HepG2 (cell line): Measurements from ENCODE around the gene TMF1. TPM values are rescaled to one million over a fixed set of nuclear protein-coding genes. Genes with fewer than 3 reads are reported as not detected.

ENCODE experiments used
- HNF4G ChIP-seq, 2 experiments: sonication (generic) in 1 of 2; formaldehyde crosslinking in 1 of 2; IDR thresholded peaks; 2 replicates each; pipeline versions ENCODE4 v1.4.0 to v1.6.1; 2011 to 2020; ENCODE audit warnings: borderline replicate concordance in 2 of 2, low read depth in 2 of 2, mild to moderate bottlenecking in 2 of 2, low read length in 1 of 2, missing genetic modification reagents in 1 of 2, moderate library complexity in 1 of 2
- HNRNPH1 ChIP-seq: fragments of 200-400 bp; formaldehyde crosslinking; optimal IDR thresholded peaks from 2 replicates; pipeline ENCODE3; 2017; ENCODE audit warnings: mild to moderate bottlenecking, low read depth, low read length
- KDM6A ChIP-seq: IDR thresholded peaks from 2 replicates; pipeline ENCODE4 v1.6.1; 2016; ENCODE audit warnings: low read depth
- MBNL3 ChIP-seq: fragments of 250-450 bp; sonication (Bioruptor Pico); conservative IDR thresholded peaks from 2 replicates; pipeline ENCODE4 v1.8.0; 2022; ENCODE audit warnings: mild to moderate bottlenecking, inconsistent platforms
- MXD4 ChIP-seq: IDR thresholded peaks from 2 replicates; pipeline ENCODE4 v1.6.1; 2016; ENCODE audit warnings: mild to moderate bottlenecking, missing biosample characterization, missing genetic modification reagents
- NFAT5 ChIP-seq: sonication (generic); formaldehyde crosslinking; IDR thresholded peaks from 2 replicates; pipeline ENCODE4 v1.4.0; 2020; ENCODE audit warnings: missing genetic modification reagents
- ONECUT2 ChIP-seq: sonication (generic); formaldehyde crosslinking; IDR thresholded peaks from 2 replicates; pipeline ENCODE4 v1.4.0; 2020; ENCODE audit warnings: missing genetic modification reagents
- RCOR2 ChIP-seq: IDR thresholded peaks from 2 replicates; pipeline ENCODE4 v1.6.1; 2016; ENCODE audit warnings: missing biosample characterization, missing genetic modification reagents
- REL ChIP-seq: sonication (generic); formaldehyde crosslinking; conservative IDR thresholded peaks from 2 replicates; pipeline ENCODE4 v1.8.0; 2022; ENCODE audit warnings: mild to moderate bottlenecking, missing genetic modification reagents, moderate library complexity
- ZFP82 ChIP-seq: sonication (generic); formaldehyde crosslinking; IDR thresholded peaks from 2 replicates; pipeline ENCODE4 v1.5.1; 2020; ENCODE audit warnings: mild to moderate bottlenecking, missing genetic modification reagents, borderline replicate concordance
- ZMAT3 ChIP-seq: sonication (generic); formaldehyde crosslinking; conservative IDR thresholded peaks from 2 replicates; pipeline ENCODE4 v1.7.0; 2021; ENCODE audit warnings: missing genetic modification reagents
- ZNF598 ChIP-seq: sonication (generic); formaldehyde crosslinking; IDR thresholded peaks from 2 replicates; pipeline ENCODE4 v1.5.1; 2020; ENCODE audit warnings: mild to moderate bottlenecking, missing genetic modification reagents, borderline replicate concordance
- ZNF746 ChIP-seq: sonication (generic); formaldehyde crosslinking; IDR thresholded peaks from 2 replicates; pipeline ENCODE4 v1.8.0; 2022; ENCODE audit warnings: mild to moderate bottlenecking, missing genetic modification reagents
- polyA plus RNA-seq, 8 experiments: library from polyadenylated mRNA; depleted of rRNA in 3 of 8; stranded (reverse) in 7 of 8; unstranded in 1 of 8; fragments of >200 nt; fragmentation: Illumina TruSeq in 4 of 8; extraction: Trizol in 4 of 8; gene quantifications; 2 replicates each; pipeline versions ENCODE4 v1.2.1 to v1.2.3, GENCODE V29; 2011 to 2016; ENCODE audit warnings: low read depth in 4 of 8, missing spikeins in 1 of 8, mixed read lengths in 1 of 8; ENCODE audit not compliant: insufficient read depth in 1 of 8
- total RNA-seq, 5 experiments: library from RNA; depleted of rRNA; stranded (reverse); fragments of >200 nt; fragmentation: Illumina TruSeq; extraction: Trizol; gene quantifications; 2 replicates each; pipeline ENCODE4 v1.2.3, GENCODE V29; 2016; ENCODE audit warnings: low read depth in 1 of 5
- TF ChIP-seq, protein P1 (sequence below): sonication (generic); formaldehyde crosslinking; IDR thresholded peaks from 2 replicates; pipeline ENCODE4 v1.5.0; 2020; ENCODE audit warnings: missing genetic modification reagents
- TF ChIP-seq, protein P2 (sequence below): sonication (generic); formaldehyde crosslinking; IDR thresholded peaks from 2 replicates; pipeline ENCODE4 v1.5.0; 2020; ENCODE audit warnings: mild to moderate bottlenecking, missing genetic modification reagents, borderline replicate concordance
- TF ChIP-seq, protein P3 (sequence below): sonication (generic); formaldehyde crosslinking; IDR thresholded peaks from 2 replicates; pipeline ENCODE4 v1.5.0; 2020; ENCODE audit warnings: missing genetic modification reagents

The TMF1 gene
- total and polyA plus RNA-seq, 2 of the 13 experiments (the other 11 are each of a cell fraction or from before 2014, with no cell fraction given) = 12.1 to 38.4 TPM

- TF ChIP-seq ZMAT3 (peak; percentile 49; the same call in 1 of the 2 replicates), REL (CRISPR knock-in tag) (no peak), KDM6A (CRISPR knock-in tag) (no peak), HNF4G (IDR thresholded peaks at IDR 0.05; ENCODE audit: borderline replicate concordance, low read depth, low read length) (no peak), HNF4G (CRISPR knock-in tag; IDR thresholded peaks at IDR 0.05; ENCODE audit: borderline replicate concordance, low read depth) (0 out of 2 replicates have a peak, but pooled peaks have one; percentile 43), HNRNPH1 (no peak), ONECUT2 (CRISPR knock-in tag) (no peak), MBNL3 (CRISPR knock-in tag) (no peak), NFAT5 (peak; percentile 41; the same call in 1 of the 2 replicates), RCOR2 (CRISPR knock-in tag) (no peak), MXD4 (peak; percentile 67; the same call in 1 of the 2 replicates), ZFP82 (CRISPR knock-in tag) (peak; percentile 91; the same call in 1 of the 2 replicates), ZNF746 (CRISPR knock-in tag) (no peak), ZNF598 (peak; percentile 89; the same call in 1 of the 2 replicates)
- TF ChIP-seq, protein P1, sequence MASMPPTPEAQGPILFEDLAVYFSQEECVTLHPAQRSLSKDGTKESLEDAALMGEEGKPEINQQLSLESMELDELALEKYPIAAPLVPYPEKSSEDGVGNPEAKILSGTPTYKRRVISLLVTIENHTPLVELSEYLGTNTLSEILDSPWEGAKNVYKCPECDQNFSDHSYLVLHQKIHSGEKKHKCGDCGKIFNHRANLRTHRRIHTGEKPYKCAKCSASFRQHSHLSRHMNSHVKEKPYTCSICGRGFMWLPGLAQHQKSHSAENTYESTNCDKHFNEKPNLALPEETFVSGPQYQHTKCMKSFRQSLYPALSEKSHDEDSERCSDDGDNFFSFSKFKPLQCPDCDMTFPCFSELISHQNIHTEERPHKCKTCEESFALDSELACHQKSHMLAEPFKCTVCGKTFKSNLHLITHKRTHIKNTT = no peak
- TF ChIP-seq, protein P2, sequence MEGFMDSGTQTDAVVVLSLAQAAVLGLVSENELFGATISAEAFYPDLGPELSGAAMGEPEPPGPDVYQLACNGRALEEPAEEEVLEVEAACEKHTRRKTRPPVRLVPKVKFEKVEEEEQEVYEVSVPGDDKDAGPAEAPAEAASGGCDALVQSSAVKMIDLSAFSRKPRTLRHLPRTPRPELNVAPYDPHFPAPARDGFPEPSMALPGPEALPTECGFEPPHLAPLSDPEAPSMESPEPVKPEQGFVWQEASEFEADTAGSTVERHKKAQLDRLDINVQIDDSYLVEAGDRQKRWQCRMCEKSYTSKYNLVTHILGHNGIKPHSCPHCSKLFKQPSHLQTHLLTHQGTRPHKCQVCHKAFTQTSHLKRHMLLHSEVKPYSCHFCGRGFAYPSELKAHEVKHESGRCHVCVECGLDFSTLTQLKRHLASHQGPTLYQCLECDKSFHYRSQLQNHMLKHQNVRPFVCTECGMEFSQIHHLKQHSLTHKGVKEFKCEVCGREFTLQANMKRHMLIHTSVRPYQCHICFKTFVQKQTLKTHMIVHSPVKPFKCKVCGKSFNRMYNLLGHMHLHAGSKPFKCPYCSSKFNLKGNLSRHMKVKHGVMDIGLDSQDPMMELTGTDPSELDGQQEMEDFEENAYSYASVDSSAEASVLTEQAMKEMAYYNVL (CRISPR knock-in tag) = no peak
- TF ChIP-seq, protein P3, sequence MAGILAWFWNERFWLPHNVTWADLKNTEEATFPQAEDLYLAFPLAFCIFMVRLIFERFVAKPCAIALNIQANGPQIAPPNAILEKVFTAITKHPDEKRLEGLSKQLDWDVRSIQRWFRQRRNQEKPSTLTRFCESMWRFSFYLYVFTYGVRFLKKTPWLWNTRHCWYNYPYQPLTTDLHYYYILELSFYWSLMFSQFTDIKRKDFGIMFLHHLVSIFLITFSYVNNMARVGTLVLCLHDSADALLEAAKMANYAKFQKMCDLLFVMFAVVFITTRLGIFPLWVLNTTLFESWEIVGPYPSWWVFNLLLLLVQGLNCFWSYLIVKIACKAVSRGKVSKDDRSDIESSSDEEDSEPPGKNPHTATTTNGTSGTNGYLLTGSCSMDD = no peak
Observed at GRCh38 chr3:69051756-69052471, at the start of gene TMF1 (continued).
